ENCODE measurements around the gene CDH4.
"Not testable (repeated sequence)": the region's sequence is repeated elsewhere in the genome, so short reads cannot be mapped to it uniquely, and the experiment has no call there.

Gene CDH4

DNA sequence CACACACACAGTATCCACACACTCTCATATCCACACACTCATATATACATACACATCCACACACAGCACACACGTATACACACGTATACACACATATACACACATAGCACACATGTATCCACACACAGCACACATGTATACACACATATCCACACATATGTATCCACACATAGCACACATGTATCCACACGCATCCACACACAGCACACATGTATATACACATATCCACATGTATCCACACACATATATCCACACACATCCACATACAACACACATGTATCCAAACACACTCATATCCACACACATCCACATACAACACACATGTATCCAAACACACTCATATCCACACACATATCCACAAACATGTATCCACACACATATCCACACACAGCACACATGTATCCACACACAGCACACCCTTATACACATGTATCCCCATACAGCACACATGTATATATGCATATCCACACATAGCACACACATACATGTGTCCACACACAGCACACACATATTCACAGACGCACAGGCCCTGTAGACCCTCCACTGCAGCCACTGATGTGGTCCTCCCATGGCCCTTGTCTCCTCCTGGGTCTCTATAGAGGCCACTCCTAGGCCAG lies 172.1 kb downstream of the CDH4 start:
- no peak for DNase-seq

DNA sequence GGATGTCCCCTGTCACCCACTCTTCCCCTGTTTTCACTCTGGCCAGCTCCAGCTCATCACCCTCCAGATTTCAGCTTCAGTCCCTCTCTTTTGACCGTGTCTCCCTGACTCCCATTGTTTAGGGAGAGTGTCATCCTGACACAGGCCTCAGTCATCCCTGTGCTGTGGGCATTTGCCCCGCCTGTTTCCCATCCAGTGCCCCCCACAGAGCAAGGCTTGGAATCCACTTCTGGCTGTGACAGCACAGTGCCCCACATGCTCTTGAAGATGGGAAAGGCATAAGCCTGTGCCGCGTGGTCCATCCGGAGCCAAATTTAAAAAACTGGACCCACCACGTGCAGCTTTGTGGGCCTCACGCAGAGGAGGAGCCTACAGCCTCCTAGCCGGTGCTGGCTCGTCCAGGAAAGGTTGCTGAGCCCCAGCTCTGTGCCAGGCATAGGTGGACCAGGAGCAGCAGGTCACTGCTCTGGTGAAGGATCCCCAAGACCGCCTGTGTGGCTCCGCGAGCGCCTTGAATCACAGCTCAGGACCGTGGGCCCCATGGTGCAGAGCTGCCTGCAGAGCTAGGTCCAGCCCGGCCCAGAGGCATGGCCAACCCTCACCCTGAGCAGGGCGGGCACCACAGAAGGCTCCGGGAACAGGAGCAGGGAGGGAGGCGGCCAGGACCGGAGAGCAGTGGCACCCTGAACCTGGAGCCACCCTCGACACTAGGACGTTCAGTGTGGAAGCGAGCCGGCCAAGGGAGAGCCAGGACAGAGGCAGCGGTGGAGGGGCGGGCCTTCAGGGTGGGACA lies 172.8 kb downstream of the CDH4 start:
- no peak for DNase-seq

DNA sequence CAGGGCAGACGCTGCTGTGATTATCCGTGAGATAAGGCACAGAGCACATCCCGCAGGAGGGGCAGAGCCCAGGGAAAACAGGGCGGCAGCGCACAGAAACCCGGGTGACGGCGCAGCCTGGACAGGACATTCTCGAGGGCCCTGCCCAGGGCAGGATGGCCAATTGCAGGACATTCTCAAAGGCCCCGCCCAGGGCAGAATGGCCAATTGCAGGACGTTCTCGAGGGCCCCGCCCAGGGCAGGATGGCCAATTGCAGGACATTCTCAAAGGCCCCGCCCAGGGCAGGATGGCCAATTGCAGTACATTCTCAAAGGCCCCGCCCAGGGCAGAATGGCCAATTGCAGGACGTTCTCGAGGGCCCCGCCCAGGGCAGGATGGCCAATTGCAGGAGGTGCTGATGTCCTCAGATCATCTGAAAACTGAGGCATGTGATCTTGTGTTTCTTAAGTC lies 173.5 kb downstream of the CDH4 start:
- not testable (repeated sequence) for DNase-seq

DNA sequence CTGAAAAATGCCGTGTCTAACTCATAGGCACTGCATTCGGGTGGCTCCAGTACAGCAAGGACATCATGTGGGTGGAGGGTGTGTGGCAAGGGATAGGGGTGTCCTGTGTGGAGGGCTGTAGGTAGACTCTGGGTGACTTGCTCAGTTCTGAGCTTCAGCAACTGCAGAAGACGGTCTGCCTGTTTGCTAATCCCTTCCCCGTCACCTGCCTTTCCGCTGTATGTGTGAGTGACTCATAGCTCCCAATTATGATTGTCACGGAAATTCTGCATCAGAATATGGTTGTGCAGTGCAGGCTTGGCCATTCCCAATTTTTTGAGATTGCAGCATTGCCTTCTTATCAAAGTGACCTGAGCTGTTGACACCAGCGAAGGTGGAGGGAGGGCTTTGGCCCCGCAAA lies 174.3 kb downstream of the CDH4 start:
- DNase-seq = no peak

DNA sequence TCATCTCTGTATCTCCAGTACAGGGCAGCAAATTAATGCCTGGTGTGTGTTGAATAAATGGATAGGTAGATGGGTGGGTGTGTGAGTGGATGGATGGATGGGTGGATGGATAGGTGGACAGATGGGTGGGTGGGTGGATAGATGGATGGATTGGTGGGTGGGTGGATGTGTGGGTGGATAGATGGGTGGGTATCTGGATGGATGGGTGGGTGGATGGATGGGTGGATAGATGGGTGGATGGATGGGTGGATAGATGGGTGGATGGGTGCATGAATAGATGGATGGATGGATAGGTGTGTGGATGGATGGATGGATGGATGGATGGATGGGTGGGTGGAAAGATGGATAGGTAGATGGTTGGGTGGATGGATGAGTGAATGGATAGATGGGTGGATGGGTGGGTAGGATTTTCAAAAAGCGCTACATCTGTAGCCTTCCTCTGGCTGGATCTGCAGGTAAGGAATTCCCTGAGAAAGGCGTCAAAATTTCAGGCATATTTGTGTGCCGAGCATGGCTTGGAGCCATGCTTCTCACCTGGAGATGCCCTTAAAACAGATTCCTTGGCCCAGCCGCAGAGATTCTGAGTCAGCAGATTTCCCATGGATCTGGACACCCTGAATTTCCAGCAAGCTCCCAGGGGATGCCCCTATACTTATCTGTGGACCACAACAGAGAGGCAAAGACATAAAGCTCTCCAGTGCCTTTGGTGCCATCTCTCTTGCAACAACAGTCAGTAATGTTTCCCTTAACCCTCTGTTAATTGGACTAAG lies 177.6 kb downstream of the CDH4 start:
- DNase-seq = no peak

DNA sequence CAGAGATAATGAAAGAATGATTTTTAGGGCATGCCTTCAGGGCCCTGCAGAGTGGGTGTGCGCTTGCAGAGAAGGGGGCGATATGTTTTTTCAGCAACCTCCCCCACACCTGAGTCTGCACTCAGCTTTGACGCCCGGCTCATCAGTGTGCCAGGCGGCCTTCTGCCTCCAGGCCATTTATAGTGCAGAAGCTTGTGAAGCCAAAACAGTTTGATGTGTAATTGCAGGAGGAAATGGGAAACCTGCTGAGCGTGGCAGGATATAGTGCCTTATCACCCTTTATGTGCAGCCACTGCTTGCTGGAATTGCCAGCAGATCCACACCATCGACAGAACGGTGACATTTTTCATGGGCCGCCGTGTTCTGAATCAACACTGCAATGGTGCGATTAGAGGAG lies 178.2 kb downstream of the CDH4 start:
- no peak for DNase-seq

DNA sequence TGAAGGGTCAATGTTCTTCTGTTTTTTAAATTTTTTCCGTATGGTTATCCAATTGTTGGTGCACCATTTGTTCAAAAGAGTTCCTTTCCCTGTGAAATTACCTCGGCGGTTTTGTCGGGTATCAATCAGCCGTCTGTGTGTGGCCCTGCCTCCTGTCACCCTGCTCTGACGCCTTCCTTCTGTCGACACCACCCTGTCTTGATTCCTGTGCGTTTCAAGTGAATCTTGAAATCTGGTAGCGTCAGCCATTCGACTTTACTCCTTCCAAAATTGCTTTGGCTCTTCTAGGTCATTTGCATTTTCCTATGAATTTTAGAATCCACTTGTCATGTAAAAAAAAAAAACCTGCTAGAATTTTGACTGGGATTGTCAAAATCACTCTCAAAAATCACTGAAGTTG lies 181.1 kb downstream of the CDH4 start:
- DNase-seq = no peak

DNA sequence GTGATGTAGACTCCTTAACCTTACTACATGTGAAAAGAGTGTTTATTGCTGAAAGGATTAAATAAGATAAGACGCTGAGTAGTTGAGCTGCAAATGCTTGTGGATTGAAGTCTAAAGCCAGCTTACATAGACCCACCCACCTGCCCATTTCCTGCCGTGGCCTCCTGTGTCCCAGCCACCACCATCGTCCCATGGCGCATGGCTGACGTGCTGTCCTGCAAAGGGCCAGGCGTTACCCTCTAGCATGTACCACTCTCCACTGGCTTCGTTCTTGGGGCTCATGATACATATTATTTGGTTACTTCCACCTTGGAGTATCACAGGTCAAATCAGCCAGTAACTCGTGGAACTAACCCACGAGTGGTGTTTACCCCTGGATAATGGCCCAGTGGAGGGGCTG lies 181.8 kb downstream of the CDH4 start:
- DNase-seq = no peak

DNA sequence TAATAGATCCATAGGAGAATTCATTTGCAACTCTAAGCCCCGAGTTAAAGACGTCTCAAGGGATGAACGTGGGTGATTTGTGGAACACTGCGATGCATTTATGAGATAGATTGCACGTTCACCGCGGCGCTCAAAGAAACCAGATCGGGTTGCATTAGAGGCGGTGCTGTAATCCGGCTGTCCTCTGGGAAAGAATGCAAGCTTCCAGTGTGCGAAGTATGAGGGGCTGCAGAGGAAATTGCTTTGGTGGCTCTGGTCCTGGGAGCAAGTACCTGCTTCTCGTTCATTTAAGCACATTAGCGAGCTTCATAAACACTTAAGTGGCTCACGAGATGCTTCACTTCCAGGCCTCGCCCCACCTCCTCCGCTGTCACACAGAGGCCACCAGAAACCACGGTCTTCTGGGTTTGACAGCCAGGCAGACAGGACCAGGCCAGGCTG lies 182.3 kb downstream of the CDH4 start:
- no peak for DNase-seq

DNA sequence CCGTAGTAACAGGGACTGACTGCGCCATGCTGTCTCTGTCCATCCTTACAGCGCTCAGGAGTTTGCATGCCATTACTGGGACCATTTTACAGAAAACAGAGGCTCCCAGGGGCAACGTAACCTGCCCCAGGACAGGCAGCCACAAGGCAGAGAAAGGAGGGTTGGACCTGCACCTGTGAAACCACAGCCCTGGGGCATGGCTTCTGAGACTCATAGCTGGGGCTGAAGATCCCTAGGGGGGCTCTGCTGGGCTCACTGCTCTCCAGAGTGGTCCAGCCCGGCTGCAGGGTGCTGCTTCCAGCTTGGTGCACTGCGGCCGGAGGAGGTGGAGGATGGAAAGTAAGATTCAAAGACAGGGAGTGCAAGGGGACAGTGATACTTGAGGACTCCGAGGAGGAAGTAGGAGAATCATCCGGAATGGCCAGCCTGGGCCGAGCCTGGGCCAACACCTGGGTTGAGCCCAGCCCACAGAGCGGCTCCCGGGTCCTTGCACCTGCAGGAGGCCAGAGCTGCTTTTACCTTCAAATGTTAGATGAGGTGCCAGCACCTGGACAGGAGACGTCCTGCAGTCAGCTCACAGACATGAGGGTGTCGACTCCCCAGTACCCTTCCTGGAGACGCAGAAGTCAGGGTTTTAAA lies 183.2 kb downstream of the CDH4 start:
- DNase-seq = no peak

DNA sequence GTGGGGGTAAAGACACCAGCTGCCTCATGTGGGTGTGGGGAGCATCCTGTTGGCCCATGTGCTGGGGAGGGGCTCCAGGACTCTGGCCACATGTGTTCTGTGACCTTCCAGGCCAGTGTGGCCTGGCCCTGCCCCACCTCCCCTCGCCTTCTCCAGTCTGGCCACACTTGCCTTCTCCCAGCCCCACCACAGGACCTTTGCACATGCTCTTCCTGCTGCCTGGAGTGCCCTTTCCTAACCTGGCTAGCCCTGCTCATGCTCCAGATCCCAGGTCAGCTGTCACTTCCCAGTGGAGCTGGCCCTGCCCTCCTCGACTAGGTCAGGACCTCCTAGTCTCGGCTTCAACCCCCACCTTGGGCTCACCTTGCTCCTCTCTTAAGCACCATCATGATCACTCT lies 183.8 kb downstream of the CDH4 start:
- DNase-seq = no peak

DNA sequence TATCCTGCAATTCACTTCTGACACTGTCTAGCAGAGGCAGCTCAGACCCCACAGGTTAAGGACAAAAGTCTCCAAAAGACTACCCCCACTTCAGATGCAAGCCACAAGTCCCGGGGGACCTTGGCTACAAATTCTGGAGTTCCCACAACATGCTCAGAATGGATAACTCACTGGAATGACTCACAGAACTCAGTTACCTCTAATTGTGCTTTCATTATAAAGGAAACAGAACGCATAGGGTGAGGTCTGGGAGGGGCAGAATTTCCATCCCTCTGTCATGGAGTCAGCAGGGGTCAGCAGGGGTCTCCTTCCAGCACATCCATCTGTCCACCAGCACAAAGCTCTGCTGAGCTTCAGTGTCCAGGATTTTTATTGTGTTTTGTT lies 184.2 kb downstream of the CDH4 start:
- no peak for DNase-seq

DNA sequence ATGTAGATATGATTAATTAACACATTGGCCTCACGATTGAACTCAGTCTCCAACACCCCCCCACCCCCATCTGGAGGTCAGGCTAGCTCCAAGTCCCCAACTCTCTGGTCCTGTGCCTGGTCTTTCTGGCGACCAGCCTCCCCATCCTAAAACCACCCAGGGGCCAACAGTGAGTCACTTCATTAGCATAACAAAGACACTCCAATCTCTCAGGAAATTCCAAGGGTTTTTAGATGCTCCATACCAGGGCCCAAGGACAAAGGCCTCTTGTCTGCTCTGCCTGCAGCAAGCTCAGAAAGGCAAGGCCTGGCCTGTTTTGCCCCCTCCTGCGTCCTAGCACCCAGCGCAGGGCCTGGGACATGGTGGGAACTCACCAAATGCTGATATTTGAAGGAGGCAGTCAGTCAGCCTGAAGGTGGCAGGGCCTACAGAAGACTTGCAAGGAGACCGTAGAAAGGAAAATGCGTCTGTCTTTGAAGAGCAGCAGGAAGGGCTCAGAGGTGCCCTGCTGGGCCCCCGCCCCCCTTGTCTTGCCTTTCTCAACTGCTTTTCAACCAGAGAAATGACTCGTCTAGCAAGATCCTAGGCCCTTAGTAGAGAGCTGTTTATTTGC lies 184.7 kb downstream of the CDH4 start:
- no peak for DNase-seq

DNA sequence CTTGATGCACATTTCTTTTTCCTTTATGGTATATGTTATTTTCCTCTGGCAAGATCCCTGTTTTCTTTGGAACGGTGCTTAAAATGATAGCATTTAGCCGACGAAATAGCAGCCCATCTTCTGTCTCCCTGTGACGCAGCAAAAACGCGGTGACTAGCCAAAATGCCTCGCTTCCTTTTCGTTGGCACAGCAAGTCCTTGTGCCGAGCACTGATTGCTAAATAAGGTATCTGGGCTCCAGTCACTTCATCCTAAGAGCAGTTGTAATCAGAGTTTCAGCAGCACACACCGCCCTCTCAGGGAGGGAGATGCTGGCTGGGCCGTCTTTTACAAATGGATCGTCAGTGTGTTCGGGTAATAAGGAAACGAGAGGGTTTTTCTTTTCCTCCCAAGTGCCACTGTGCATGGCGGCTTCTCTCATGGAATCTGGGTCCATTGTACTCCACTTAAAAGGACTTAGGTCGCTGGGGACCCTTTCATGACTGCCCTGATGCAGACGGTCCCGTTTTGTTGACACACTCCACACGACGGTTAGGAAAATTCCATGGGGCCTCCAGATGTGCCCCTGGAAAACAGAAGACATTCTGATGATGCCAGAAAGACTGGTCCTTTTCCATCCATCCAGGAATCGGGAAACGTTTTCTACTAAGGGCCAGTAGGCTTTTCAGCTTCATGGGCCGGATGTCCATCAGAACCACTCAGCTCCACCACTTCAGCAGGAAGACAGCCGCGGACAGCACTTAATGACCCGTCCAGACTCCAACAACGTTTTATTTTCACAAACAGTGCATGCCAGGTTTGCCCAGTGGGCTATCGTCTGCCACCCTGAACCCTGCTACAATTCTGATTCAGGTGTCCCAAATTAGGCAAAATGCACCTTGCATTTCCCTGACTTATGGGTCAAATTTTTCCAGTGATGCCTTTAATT lies 185.5 kb downstream of the CDH4 start:
- no peak for DNase-seq

DNA sequence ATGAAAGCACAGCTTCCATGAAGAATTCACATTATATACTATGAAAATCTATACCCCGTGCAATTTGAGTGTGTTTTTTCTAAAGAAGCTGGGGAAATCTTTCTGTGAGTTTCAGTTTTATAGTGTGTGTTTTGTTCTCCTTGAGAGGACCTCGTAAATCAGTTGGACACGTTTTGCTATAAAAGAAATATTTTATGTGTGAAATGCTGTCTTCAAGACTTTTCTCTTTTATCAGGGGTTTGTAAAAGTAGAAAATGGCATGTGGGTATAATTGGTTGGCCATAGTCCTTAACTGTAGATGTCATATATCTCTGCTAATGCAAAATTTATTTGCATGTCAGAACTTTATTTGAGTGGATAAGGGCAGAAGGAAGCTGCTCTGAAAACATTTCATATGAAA lies 186.2 kb downstream of the CDH4 start:
- no peak for DNase-seq

DNA sequence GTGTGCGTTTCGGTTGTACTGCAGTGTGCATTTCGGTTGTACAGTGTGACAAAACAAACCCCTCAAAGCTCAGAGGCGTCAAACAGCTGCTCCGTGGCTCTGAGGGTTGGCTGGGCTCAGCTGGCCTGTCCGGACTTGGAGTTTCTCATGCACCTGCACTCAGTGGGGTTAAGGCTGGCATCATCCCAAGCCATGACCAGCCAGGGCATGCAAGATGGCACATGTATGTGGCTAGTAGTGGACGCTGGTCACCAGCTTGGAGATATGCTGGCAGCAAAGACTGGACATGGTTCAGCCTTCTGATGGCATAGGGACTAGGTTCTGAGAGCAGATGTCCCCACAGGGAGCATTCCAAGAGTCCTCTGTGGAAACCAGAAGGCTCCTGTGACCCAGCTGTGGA lies 187.2 kb downstream of the CDH4 start:
- DNase-seq = no peak

DNA sequence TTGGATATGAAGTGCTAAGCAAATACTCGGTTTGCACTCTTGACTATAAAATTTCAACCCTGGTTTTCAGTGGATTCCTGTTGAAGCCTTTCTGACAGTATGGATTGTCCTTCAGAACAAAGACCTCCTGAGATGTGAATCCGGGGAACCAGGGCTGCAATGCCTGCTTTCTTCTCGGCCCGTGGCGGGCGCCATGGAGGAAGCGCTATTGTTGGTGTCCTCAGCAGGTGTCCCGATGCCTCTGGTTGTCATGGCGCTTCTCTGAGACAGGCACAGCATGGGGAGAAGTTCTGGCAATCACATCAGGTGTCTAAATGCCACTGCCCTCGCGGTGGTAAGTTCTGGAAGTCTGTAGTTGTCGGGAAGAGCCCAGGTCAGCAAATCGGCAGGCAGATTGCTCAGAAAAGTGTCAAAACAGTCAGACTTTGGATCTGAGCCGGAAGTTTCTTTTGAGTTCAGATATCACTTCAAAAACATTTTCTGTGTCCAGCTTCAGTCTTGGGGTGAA lies 188.5 kb downstream of the CDH4 start:
- no peak for DNase-seq

DNA sequence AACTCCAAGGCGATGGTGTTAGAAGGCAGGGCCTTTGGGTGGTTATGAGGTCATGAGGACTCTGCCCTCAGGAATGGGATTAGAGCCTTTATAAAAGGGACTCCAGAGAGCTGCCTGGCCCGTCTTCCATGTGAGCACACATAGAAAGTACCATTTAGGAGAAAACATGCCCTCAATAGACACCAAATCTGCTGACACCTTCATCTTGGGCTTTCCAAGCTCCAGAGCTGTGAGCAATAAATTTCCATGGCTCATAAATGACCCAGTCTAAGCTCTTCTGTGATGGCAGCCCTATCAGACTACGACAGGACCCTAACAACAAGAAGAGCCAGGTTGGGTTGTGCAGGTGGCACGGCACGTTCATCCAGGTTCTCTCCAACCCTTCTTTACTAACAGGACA lies 189.5 kb downstream of the CDH4 start:
- DNase-seq = no peak

DNA sequence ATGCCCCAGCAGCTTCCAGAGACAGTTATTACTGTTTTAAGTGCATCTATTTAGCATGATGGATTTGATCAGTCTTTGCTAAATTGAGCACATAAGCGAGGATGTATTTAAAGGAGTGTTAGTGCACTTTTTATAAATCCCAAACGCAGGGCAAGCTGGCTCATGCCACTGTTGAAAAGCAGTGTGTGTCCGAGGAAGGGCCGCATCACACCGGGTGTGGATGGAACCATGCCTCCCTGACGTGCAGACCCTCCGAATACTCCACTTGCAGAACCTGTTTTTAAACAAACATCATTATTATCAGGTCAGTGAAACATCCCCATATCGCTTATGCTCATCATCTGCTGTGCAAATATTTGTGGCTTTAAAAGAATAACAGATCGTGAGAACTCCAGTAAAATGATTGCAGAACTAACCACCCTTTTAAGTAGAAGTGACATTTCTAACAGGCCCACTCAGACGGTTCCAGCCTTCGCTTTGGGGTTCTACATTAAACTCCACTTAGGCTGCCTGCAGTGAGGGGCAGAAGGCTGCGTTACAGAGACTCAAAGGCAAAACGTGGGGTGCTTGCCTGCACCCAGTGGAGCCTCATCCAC lies 190.1 kb downstream of the CDH4 start:
- no peak for DNase-seq

DNA sequence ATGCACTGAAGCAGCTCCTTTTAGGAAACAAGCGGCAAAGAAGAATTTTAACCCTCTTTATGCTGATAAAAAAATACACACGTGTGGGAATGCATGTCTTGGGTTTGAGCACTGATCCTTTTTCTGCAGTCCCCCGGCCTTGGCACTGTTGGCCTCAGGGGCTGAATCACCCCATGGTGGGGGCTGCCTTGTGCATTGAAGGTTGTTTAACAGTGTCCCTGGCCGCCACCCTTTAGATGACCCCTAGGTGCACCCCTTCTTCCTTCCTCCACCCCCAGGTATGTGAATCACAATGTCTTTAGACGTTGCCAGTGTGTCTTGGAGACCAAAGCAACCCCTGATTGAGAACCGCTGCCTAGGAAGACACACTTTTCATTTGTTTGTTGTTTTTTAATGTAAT lies 190.7 kb downstream of the CDH4 start:
- DNase-seq = no peak

DNA sequence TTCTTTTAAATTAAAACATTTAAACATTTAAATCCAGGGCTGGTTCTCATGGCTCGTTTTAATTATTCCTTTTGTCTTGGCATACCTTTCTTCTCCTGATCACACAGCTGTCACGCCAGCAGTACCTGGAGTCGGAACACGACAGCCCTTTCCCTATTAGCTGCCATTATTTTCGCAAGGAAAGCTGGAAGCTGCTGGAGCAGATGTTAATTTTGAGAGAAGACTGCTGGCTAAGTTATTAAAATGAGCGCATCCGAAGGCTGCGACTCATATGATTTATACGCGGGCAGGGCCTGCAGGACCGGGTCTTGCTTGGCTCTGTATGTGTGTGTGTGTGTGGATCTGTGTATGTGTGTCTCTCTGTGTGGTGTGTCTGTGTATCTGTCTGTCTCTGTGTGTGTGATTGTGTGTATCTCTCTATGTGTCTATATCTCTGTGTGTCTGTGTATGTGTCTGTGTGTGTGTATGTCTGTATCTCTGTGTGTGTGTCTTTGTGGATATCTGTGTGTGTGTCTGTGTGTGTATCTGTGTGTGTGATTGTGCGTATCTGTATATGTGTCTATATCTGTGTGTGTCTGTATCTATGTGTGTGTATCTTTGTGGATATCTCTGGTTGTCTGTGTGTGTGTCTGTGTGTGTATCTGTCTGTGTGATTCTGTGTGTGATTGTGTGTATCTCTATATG lies 191.5 kb downstream of the CDH4 start:
- no peak for DNase-seq

All from NCI-H2029 (cell line).